Activated CD4-positive, alpha-beta T cell treated with anti-CD3 and anti-CD28 coated beads for 4 hours (primary cell): Measurements from ENCODE around the gene MAPKAP1.
"Not testable (repeated sequence)": the region's sequence is repeated elsewhere in the genome, so short reads cannot be mapped to it uniquely, and the experiment has no call there.

Source experiments
- DNase-seq, 2 donors: peaks; one replicate each; pipeline ENCODE4 v3.0.0-alpha.2; 2020

Gene MAPKAP1

GRCh38 chr9:125730168-125730567 lies 23.2 kb upstream of the MAPKAP1 start:
- no peak for DNase-seq

- no peak for DNase-seq
Observed at GRCh38 chr9:125726456-125727132, 19.6 kb upstream of the MAPKAP1 start.

GRCh38 chr9:125707472-125707804 lies 430 bp upstream of the MAPKAP1 start:
- DNase-seq = no peak

- DNase-seq = no peak
Observed at GRCh38 chr9:125705893-125706292, 1.1 kb downstream of the MAPKAP1 start.

- no peak for DNase-seq
Observed at GRCh38 chr9:125703662-125704061, 3.3 kb downstream of the MAPKAP1 start.

- DNase-seq = no peak
Observed at GRCh38 chr9:125701351-125701750, 5.7 kb downstream of the MAPKAP1 start.

- DNase-seq = no peak
Observed at GRCh38 chr9:125700791-125701190, 6.2 kb downstream of the MAPKAP1 start.

- no peak for DNase-seq
Observed at GRCh38 chr9:125699870-125700269, 7.1 kb downstream of the MAPKAP1 start.

- DNase-seq = no peak
Observed at GRCh38 chr9:125696106-125696647, 10.8 kb downstream of the MAPKAP1 start.

GRCh38 chr9:125695548-125695947 lies 11.5 kb downstream of the MAPKAP1 start:
- not testable (repeated sequence) for DNase-seq

GRCh38 chr9:125694478-125694877 lies 12.5 kb downstream of the MAPKAP1 start:
- no peak for DNase-seq

GRCh38 chr9:125693492-125693891 lies 13.5 kb downstream of the MAPKAP1 start:
- DNase-seq = not testable (repeated sequence)

GRCh38 chr9:125691869-125692268 lies 15.1 kb downstream of the MAPKAP1 start:
- no peak for DNase-seq

- no peak for DNase-seq
Observed at GRCh38 chr9:125690679-125691078, 16.3 kb downstream of the MAPKAP1 start.

GRCh38 chr9:125687163-125687863 lies 19.7 kb downstream of the MAPKAP1 start:
- DNase-seq = no peak

GRCh38 chr9:125685167-125685566 lies 21.8 kb downstream of the MAPKAP1 start:
- DNase-seq = no peak

GRCh38 chr9:125683486-125683885 lies 23.5 kb downstream of the MAPKAP1 start:
- DNase-seq = no peak

GRCh38 chr9:125682340-125682739 lies 24.7 kb downstream of the MAPKAP1 start:
- no peak for DNase-seq

GRCh38 chr9:125681657-125682056 lies 25.4 kb downstream of the MAPKAP1 start:
- DNase-seq = no peak

GRCh38 chr9:125681086-125681622 lies 25.9 kb downstream of the MAPKAP1 start:
- DNase-seq = no peak

- DNase-seq = no peak
Observed at GRCh38 chr9:125680445-125680844, 26.6 kb downstream of the MAPKAP1 start.

- no peak for DNase-seq
Observed at GRCh38 chr9:125679597-125680189, 27.3 kb downstream of the MAPKAP1 start.
